OCI-LY1 (cell line): ENCODE measurements around the gene NELFE.

Experiments
- H2AFZ ChIP-seq: fragments of 200-600 bp; sonication (generic), shearing (Covaris generic); 2 replicates; pipeline ENCODE4 v1.6.0; 2014; ENCODE audit warnings: antibody characterized with exemption, mild to moderate bottlenecking, low read length
- H3F3A ChIP-seq: fragments of 200-600 bp; sonication (generic), shearing (Covaris generic); 2 replicates; pipeline ENCODE4 v1.6.0; 2014; ENCODE audit warnings: mild to moderate bottlenecking, antibody characterized with exemption, low read length, moderate library complexity; ENCODE audit not compliant: insufficient read depth
- H3K27ac ChIP-seq: fragments of 200-600 bp; sonication (generic); 2 replicates; pipeline ENCODE4 v1.5.1; 2014; ENCODE audit warnings: low read length, mixed run types, mild to moderate bottlenecking, low read depth; ENCODE audit not compliant: poor library complexity, severe bottlenecking
- H3K27me3 ChIP-seq: fragments of 200-600 bp; sonication (generic); 2 replicates; pipeline ENCODE4 v1.6.0; 2014; ENCODE audit warnings: antibody characterized with exemption, mild to moderate bottlenecking, low read length, moderate library complexity; ENCODE audit not compliant: insufficient read depth
- H3K36me3 ChIP-seq: fragments of 200-600 bp; sonication (generic); 2 replicates; pipeline ENCODE4 v1.6.1; 2014; ENCODE audit warnings: mild to moderate bottlenecking, antibody characterized with exemption, low read length, moderate library complexity, mixed read lengths; ENCODE audit not compliant: insufficient read depth
- H3K4me1 ChIP-seq: fragments of 200-600 bp; sonication (generic); 2 replicates; pipeline ENCODE4 v1.5.1; 2014; ENCODE audit warnings: mild to moderate bottlenecking, low read length, moderate library complexity; ENCODE audit not compliant: insufficient read depth, severe bottlenecking
- H3K4me2 ChIP-seq: fragments of 200-600 bp; sonication (generic), shearing (Covaris generic); 2 replicates; pipeline ENCODE4 v1.6.1; 2014; ENCODE audit warnings: low read length
- H3K4me3 ChIP-seq: fragments of 200-600 bp; sonication (generic); 2 replicates; pipeline ENCODE4 v1.5.1; 2014; ENCODE audit warnings: low read length, low read depth, mild to moderate bottlenecking, mixed read lengths; ENCODE audit not compliant: poor library complexity, severe bottlenecking
- H3K79me2 ChIP-seq: fragments of 200-600 bp; shearing (Covaris generic); 2 replicates; pipeline ENCODE4 v1.6.1; 2016; ENCODE audit warnings: mixed run types, low read length, mixed read lengths; ENCODE audit not compliant: insufficient read depth
- H3K9ac ChIP-seq: fragments of 200-600 bp; sonication (generic), shearing (Covaris generic); 2 replicates; pipeline ENCODE4 v1.6.1; 2014; ENCODE audit warnings: mild to moderate bottlenecking, low read length, mixed read lengths
- H3K9me2 ChIP-seq: fragments of 200-600 bp; sonication (generic), shearing (Covaris generic); 2 replicates; pipeline ENCODE4 v1.6.1; 2014; ENCODE audit warnings: low read depth, mild to moderate bottlenecking, low read length, mixed read lengths
- H3K9me3 ChIP-seq: fragments of 200-600 bp; shearing (Covaris generic); 2 replicates; pipeline ENCODE4 v1.6.1; 2014; ENCODE audit warnings: low read length, mixed read lengths
- H4K20me1 ChIP-seq: fragments of 200-600 bp; sonication (generic), shearing (Covaris generic); 2 replicates; pipeline ENCODE4 v1.6.0; 2016; ENCODE audit warnings: mild to moderate bottlenecking, low read length; ENCODE audit not compliant: insufficient read depth
- CTCF ChIP-seq: fragments of 200-600 bp; sonication (generic), shearing (Covaris generic); IDR thresholded peaks from 2 replicates; pipeline ENCODE4 v1.5.1; 2017; ENCODE audit warnings: mild to moderate bottlenecking, antibody characterized with exemption, low read length, moderate library complexity, mixed read lengths
- EZH2 ChIP-seq: fragments of 200-600 bp; sonication (generic), shearing (Covaris generic); IDR thresholded peaks from 2 replicates; pipeline ENCODE4 v1.8.0; 2017; ENCODE audit warnings: borderline replicate concordance, mixed run types, mild to moderate bottlenecking, antibody characterized with exemption, low read length, moderate library complexity, mixed read lengths

The NELFE gene

DNA sequence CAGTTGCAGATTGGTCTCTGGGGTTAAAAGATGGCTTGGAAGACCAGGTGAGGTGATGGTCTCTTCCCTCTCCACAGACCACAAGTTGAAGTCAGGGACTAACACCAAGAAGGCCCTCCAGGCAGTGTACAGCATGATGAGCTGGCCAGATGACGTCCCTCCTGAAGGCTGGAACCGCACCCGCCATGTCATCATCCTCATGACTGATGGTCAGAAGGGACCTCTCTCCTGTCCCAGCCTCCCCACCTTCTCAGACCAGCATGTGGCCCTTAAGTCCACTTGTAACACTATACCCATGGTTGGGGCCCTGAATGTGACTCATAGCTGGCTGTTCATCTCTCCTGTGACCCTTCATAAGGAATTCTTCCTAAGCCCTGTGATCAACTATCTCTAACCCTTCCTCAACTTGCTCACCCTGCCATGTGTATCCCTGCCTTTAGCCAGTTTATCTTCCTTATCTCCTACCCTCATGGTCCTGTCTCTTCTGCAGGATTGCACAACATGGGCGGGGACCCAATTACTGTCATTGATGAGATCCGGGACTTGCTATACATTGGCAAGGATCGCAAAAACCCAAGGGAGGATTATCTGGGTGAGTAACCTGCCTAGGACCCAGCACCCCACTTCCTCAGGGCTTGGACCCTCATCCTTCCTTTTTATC is 9.9 kb downstream of the NELFE start:
- peaks cover 29% of the 10 kb centered on the region for H3K36me3 ChIP-seq
- no peak overlapping the region for H3K4me2 ChIP-seq
- TF ChIP-seq CTCF, result no peak
- no peak for TF ChIP-seq EZH2
- H3K9ac ChIP-seq, result no peak overlapping the region
- no peak overlapping the region for H3K27ac ChIP-seq
- no peaks in the 10 kb centered on the region for H3K9me2 ChIP-seq
- peaks cover 5% of the 10 kb centered on the region; the same call in 1 of the 2 replicates for H3K27me3 ChIP-seq
- no peak overlapping the region for H2AFZ ChIP-seq
- no peaks in the 10 kb centered on the region for H3K79me2 ChIP-seq
- no peaks in the 10 kb centered on the region for H3F3A ChIP-seq
- H3K4me3 ChIP-seq, result no peak overlapping the region
- no peaks in the 10 kb centered on the region for H3K9me3 ChIP-seq
- H4K20me1 ChIP-seq, result no peaks in the 10 kb centered on the region
- no peaks in the 10 kb centered on the region for H3K4me1 ChIP-seq

- Histone ChIP-seq H3K27me3 (peaks cover 5% of the 10 kb centered on the region; the same call in 1 of the 2 replicates), H3K9me2 (no peaks in the 10 kb centered on the region), H3K27ac (no peak overlapping the region), H3K4me1 (no peaks in the 10 kb centered on the region), H3K4me3 (no peak overlapping the region), H3K36me3 (peaks cover 23% of the 10 kb centered on the region), H3K4me2 (no peak overlapping the region), H3K9me3 (no peaks in the 10 kb centered on the region), H2AFZ (no peak overlapping the region), H3F3A (no peaks in the 10 kb centered on the region), H3K79me2 (no peaks in the 10 kb centered on the region), H4K20me1 (no peaks in the 10 kb centered on the region), H3K9ac (no peak overlapping the region)
- TF ChIP-seq CTCF, result no peak
- no peak for TF ChIP-seq EZH2
These were observed 10.5 kb downstream of the NELFE start for GRCh38 chr6:31948306-31948705.

GRCh38 chr6:31947864-31948263 is 10.9 kb downstream of the NELFE start:
- Histone ChIP-seq H2AFZ (no peak overlapping the region), H3K4me3 (no peak overlapping the region), H3K27ac (no peak overlapping the region), H3K4me2 (no peak overlapping the region), H4K20me1 (no peaks in the 10 kb centered on the region), H3K36me3 (peaks cover 19% of the 10 kb centered on the region; the same call in 1 of the 2 replicates), H3K9ac (no peak overlapping the region), H3K9me2 (no peaks in the 10 kb centered on the region), H3K79me2 (no peaks in the 10 kb centered on the region), H3K9me3 (no peaks in the 10 kb centered on the region), H3F3A (no peaks in the 10 kb centered on the region), H3K27me3 (peaks cover 5% of the 10 kb centered on the region; the same call in 1 of the 2 replicates), H3K4me1 (no peaks in the 10 kb centered on the region)
- TF ChIP-seq EZH2, result no peak
- no peak for TF ChIP-seq CTCF
